ENCODE results near the gene DENND1C.

- TF ChIP-seq CTCF (IDR thresholded peaks at IDR 0.05) (no peak), POLR2A (IDR thresholded peaks at IDR 0.05) (no peak)
Measured at GRCh38 chr19:6450166-6450565, 31.4 kb downstream of the DENND1C start.

Measured in right lobe of liver (tissue), 4 donors.